H1 (cell line): Measurements from ENCODE around the gene ENOX2.

Experiments
- CTCF ChIP-seq, 3 experiments: IDR thresholded peaks; 1 replicate in 2 of 3; 2 replicates in 1 of 3; pipeline versions ENCODE4 v1.5.1 to v1.6.1; 2011; ENCODE audit warnings: low read length in 3 of 3, mild to moderate bottlenecking in 3 of 3, inconsistent platforms in 2 of 3, low read depth in 1 of 3, moderate library complexity in 1 of 3; ENCODE audit not compliant: insufficient read depth in 1 of 3; ENCODE audit errors: control extremely low read depth in 1 of 3
- HDAC2 ChIP-seq, 2 experiments: fragments of 300-600 bp in 1 of 2; sonication (generic) in 1 of 2; IDR thresholded peaks; 2 replicates each; pipeline ENCODE4 v1.6.1; 2011 to 2012; ENCODE audit warnings: low read depth in 2 of 2, low read length in 2 of 2, mild to moderate bottlenecking in 2 of 2, moderate library complexity in 2 of 2, borderline replicate concordance in 1 of 2, inconsistent platforms in 1 of 2
- MAFK ChIP-seq: IDR thresholded peaks from 2 replicates; pipeline ENCODE4 v1.6.1; 2012; ENCODE audit warnings: low read depth, mild to moderate bottlenecking, improper control_type of control experiment, low read length
- NRF1 ChIP-seq: IDR thresholded peaks from 2 replicates; pipeline ENCODE4 v1.6.1; 2011; ENCODE audit warnings: mild to moderate bottlenecking, low read depth, low read length, improper control_type of control experiment
- POLR2AphosphoS5 ChIP-seq: IDR thresholded peaks from 2 replicates; pipeline ENCODE4 v1.6.1; 2011; ENCODE audit warnings: low read depth, low read length
- RBBP5 ChIP-seq: IDR thresholded peaks from 2 replicates; pipeline ENCODE4 v1.7.1; 2012; ENCODE audit warnings: low read depth, mild to moderate bottlenecking, inconsistent platforms, low read length, moderate library complexity, borderline replicate concordance
- SP1 ChIP-seq: IDR thresholded peaks from 2 replicates; pipeline ENCODE4 v1.6.1; 2011; ENCODE audit warnings: low read depth, low read length

GRCh38 chrX:130916636-130917422 lies 13.8 kb upstream of the ENOX2 start:
- no peak for TF ChIP-seq MAFK
- TF ChIP-seq HDAC2 (IDR thresholded peaks at IDR 0.05; ENCODE audit: borderline replicate concordance in 1 of 2, low read depth in 2 of 2, low read length in 2 of 2), result no peak
- TF ChIP-seq CTCF (IDR thresholded peaks at IDR 0.05; ENCODE audit: control extremely low read depth in 1 of 3, insufficient read depth in 1 of 3, low read depth in 1 of 3, low read length in 3 of 3), result peak in 2 of 3 experiments; percentile 58 to 69; a peak in 3 of 4 replicates
- no peak for TF ChIP-seq RBBP5
- no peak for TF ChIP-seq POLR2AphosphoS5
- no peak for TF ChIP-seq SP1
- TF ChIP-seq NRF1, result no peak
